Activated naive CD8-positive, alpha-beta T cell treated with anti-CD3 and anti-CD28 coated beads for 36 hours (primary cell): ENCODE data around the gene WDR83. TPM values are rescaled to one million over a fixed set of nuclear protein-coding genes. Genes with fewer than 3 reads are reported as not detected.
"Not testable (repeated sequence)": the region's sequence is repeated elsewhere in the genome, so short reads cannot be mapped to it uniquely, and the experiment has no call there.

Experiments
- DNase-seq: peaks from one replicate; pipeline ENCODE4 v3.0.0; 2021
- H3K27ac Mint-ChIP-seq: one replicate; pipeline ENCODE4 v1.8.0; 2022; ENCODE audit warnings: mild to moderate bottlenecking, moderate library complexity, mixed read lengths
- H3K27me3 Mint-ChIP-seq: one replicate; pipeline ENCODE4 v1.8.0; 2022; ENCODE audit warnings: mild to moderate bottlenecking, mixed read lengths
- H3K36me3 Mint-ChIP-seq: one replicate; pipeline ENCODE4 v1.8.0; 2021; ENCODE audit warnings: mild to moderate bottlenecking, mixed read lengths
- H3K4me1 Mint-ChIP-seq: one replicate; pipeline ENCODE4 v1.8.0; 2021; ENCODE audit warnings: mixed read lengths
- H3K4me3 Mint-ChIP-seq: one replicate; pipeline ENCODE4 v1.8.0; 2022; ENCODE audit warnings: mild to moderate bottlenecking, moderate library complexity, mixed read lengths
- H3K9me3 Mint-ChIP-seq: one replicate; pipeline ENCODE4 v1.8.0; 2022; ENCODE audit warnings: mixed read lengths
- total RNA-seq, 2 experiments: library from RNA; stranded (reverse); gene quantifications; one replicate each; pipeline ENCODE4 v1.2.3, GENCODE V29; 2021

The WDR83 gene, protein sequence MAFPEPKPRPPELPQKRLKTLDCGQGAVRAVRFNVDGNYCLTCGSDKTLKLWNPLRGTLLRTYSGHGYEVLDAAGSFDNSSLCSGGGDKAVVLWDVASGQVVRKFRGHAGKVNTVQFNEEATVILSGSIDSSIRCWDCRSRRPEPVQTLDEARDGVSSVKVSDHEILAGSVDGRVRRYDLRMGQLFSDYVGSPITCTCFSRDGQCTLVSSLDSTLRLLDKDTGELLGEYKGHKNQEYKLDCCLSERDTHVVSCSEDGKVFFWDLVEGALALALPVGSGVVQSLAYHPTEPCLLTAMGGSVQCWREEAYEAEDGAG
- total RNA-seq, result 10 to 100 TPM; 25.7 to 26.8 TPM

DNA sequence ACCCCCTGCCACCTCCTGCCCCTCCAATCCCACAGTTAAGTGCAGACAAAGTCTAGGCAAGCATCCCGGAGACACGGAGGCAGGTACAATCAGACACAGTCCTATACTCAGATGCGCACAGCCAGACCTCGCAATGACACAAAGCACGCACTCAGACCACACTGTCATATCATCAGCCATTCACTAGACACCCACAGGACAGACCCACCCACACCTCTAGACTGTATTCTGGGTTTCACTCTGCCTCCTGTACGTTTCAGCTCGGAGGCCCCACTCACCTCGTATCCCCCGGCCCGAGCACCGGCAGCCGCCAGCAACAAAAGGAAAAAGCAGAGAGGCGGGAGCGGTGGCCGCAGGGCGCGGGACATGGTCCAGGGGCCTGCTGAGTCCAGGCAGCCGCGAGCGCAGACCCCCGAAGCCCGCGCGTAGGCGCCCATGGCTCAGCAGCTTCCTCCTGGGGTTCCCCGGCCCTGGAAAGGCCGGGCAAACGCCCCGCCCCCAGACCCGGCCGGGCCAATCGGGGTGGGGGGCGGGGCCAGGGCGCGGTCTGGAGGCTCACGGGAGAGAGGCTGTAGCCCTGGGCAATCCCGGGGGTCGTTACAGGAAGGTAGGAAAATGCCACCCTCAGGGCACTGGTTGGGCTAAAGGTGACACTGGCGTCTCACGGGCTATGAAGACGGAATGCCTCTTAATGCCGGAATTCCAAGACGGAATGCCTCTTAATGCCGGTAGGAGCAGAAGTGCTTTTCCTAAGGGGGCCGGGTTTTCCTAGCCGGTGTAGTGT, at the start of gene WDR83, which contains the start of gene MAN2B1:
TSS of gene WDR83 (plus strand) at position 543 of the 784 bp plus-strand sequence. CDS start 2,984 bp downstream, outside the sequence.
TSS of gene MAN2B1 (minus strand) at position 478 of the 784 bp plus-strand sequence. CDS start at position 437, 41 bp downstream.
- peak; percentile 89 for DNase-seq
- Mint-ChIP-seq H3K4me3 (peak within 1 kb of the TSS; percentile 89), H3K27me3 (no peaks in the 10 kb centered on the region), H3K4me1 (peaks cover 23% of the 10 kb centered on the region), H3K9me3 (no peaks in the 10 kb centered on the region), H3K36me3 (peaks cover 44% of the 10 kb centered on the region), H3K27ac (peak within 1 kb of the TSS; percentile 89)

DNA sequence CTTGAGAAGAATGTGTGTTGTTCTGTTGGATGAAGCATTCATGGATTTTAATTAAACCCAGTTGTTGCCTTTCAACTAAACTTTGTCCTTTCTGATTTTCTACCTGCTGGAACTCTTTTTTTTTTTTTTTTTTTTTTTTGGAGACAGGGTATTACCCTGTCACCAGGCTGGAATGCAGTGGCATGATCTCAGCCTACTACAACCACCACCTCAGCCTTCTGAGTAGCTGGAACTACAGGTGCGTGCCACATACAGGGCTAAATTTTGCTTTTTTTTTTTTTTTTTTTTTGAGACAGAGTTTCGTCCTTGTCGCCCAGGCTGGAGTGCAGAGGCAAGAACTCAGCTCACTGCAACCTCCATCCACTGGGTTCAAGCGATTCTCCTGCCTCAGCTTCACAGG, 49.0 kb upstream of the WDR83 start:
- Mint-ChIP-seq H3K4me3 (no peak overlapping the region), H3K36me3 (peaks cover 31% of the 10 kb centered on the region), H3K27ac (no peak overlapping the region), H3K9me3 (no peaks in the 10 kb centered on the region), H3K4me1 (peaks cover 34% of the 10 kb centered on the region), H3K27me3 (no peaks in the 10 kb centered on the region)
- DNase-seq, result no peak

DNA sequence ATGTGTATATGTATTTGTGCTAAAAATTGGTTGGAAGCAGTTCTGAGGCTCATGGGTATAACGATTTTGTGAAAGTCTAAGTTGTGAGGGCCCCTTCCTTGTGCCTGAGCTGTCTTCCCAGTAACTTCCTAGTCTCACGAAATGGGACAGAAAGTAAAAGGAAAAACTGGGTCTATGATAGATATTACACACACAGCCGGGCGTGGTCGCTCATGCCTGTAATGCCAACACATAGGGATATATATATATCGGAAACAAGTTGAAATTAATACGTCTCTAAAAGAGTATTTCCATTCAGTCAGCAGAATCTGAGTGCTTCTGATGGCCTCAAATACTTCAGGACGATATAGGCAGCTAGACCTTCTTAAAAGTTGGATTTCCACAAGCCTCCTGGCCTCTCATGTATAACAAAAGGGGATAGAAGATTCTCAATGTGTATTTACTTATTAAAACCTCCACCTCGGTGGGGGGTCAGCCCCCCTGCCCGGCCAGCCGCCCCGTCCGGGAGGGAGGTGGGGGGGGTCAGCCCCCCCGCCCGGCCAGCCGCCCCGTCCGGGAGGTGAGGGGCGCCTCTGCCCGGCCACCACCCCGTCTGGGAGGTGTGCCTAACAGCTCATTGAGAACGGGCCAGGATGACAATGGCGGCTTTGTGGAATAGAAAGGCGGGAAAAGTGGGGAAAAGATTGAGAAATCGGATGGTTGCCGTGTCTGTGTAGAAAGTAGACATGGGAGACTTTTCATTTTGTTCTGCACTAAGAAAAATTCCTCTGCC, 45.2 kb upstream of the WDR83 start:
- not testable (repeated sequence) for H3K27me3 Mint-ChIP-seq, H3K27ac Mint-ChIP-seq
- H3K36me3 Mint-ChIP-seq, result peaks cover 17% of the 10 kb centered on the region

DNA sequence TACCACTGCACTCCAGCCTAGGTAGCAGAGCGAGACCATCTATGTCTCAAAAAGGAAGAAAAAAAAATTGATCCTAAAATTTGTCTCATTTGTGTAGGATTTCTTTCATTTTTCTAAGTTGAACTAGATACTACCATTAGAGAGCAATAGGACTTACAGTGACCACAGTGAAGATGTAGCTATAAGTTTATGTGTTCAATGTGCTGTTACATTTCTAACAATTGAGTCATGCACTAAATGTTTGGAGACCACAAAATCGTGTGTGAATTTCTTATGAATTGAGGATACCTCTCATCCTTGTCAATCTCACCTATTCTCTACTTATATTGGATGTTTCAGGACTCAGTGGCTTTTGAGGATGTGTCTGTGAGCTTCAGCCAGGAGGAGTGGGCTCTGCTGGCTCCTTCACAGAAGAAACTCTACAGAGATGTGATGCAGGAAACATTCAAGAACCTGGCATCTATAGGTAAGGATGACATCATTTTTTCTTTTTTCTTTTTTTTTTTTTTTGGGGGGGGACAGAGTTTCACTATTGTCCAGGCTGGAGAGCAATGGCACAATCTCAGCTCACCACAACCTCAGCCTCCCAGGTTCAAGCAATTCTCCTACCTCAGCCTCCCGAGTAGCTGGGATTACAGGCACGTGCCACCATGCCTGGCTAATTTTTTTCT, 43.1 kb upstream of the WDR83 start:
- Mint-ChIP-seq H3K27me3 (no peaks in the 10 kb centered on the region), H3K9me3 (peaks cover 13% of the 10 kb centered on the region), H3K36me3 (peaks cover 34% of the 10 kb centered on the region), H3K4me1 (peaks cover 7% of the 10 kb centered on the region), H3K4me3 (no peak overlapping the region), H3K27ac (no peak overlapping the region)
- no peak for DNase-seq

More for the DNA sequence above, 45.2 kb upstream of the WDR83 start:
- H3K4me1 Mint-ChIP-seq, result peaks cover 11% of the 10 kb centered on the region
- H3K4me3 Mint-ChIP-seq, DNase-seq, H3K9me3 Mint-ChIP-seq: not testable (repeated sequence)

DNA sequence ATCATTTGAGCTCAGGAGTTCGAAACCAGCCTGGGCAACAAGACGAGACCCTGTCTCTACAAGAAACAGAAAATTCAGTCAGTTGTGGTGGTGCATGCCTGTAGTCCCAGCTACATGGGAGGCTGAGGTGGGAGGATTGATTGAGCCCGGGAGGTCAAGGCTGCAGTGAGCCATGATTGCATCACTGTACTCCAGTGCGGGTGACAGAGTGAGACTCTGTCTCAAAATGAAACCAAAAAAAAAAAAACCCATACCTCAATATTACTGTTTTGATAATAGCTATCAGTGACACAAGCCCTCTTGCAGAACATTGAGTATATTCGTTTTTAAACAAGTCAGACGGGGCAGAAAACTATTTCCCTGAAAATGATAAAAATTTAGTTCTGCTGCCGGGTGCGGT, 39.6 kb upstream of the WDR83 start:
- H3K36me3 Mint-ChIP-seq, result peaks cover 63% of the 10 kb centered on the region
- no peak overlapping the region for H3K27ac Mint-ChIP-seq
- H3K27me3 Mint-ChIP-seq, result no peaks in the 10 kb centered on the region
- no peak for DNase-seq
- peaks cover 6% of the 10 kb centered on the region for H3K4me1 Mint-ChIP-seq
- H3K4me3 Mint-ChIP-seq, result no peak overlapping the region
- peaks cover 23% of the 10 kb centered on the region for H3K9me3 Mint-ChIP-seq

DNA sequence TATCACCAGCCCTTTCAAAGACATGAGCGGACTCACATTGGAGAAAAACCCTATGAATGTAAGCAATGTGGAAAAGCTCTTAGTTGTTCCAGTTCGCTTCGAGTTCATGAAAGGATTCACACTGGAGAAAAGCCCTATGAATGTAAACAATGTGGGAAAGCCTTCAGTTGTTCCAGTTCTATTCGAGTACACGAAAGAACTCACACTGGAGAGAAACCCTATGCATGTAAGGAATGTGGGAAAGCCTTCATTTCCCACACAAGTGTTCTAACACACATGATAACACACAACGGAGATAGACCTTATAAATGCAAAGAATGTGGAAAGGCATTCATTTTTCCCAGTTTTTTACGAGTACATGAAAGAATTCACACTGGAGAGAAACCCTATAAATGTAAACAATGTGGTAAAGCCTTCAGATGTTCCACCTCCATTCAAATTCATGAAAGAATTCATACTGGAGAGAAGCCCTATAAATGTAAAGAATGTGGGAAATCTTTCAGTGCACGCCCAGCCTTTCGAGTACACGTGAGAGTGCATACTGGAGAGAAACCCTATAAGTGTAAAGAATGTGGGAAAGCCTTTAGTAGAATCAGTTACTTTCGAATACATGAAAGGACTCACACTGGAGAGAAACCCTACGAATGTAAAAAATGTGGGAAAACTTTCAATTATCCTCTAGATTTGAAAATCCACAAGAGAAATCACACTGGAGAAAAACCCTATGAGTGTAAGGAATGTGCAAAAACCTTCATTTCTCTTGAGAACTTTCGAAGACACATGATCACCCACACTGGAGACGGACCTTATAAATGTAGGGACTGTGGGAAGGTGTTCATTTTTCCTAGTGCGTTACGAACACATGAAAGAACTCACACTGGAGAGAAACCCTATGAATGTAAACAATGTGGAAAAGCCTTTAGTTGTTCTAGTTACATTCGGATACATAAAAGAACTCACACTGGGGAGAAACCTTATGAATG, 38.3 kb upstream of the WDR83 start:
- DNase-seq, result no peak
- Mint-ChIP-seq H3K9me3 (peaks cover 23% of the 10 kb centered on the region), H3K36me3 (peaks cover 66% of the 10 kb centered on the region), H3K4me1 (peaks cover 6% of the 10 kb centered on the region), H3K27ac (no peak overlapping the region), H3K4me3 (no peak overlapping the region), H3K27me3 (no peaks in the 10 kb centered on the region)

DNA sequence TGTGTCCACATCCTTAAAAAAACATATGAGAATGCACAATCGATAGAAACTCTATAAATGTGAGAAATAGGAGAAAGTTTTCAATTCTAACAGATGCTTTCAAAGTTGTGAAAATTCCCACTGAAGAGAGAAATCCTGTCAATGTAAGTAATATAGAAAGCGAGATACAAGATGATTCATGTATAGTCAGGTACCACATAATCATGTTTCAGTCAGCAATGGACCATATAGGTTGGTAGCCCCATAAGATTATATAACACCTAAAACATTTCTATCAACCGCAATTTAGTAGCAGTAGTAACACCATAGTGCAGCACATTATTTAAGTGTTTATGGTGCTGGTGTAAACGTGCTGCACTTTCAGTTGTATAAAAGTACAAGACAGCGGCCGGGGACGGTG, 37.4 kb upstream of the WDR83 start:
- Mint-ChIP-seq H3K4me1 (peaks cover 4% of the 10 kb centered on the region), H3K4me3 (no peak overlapping the region), H3K36me3 (peaks cover 71% of the 10 kb centered on the region), H3K27me3 (no peaks in the 10 kb centered on the region), H3K27ac (no peak overlapping the region), H3K9me3 (peaks cover 23% of the 10 kb centered on the region)
- DNase-seq, result no peak

DNA sequence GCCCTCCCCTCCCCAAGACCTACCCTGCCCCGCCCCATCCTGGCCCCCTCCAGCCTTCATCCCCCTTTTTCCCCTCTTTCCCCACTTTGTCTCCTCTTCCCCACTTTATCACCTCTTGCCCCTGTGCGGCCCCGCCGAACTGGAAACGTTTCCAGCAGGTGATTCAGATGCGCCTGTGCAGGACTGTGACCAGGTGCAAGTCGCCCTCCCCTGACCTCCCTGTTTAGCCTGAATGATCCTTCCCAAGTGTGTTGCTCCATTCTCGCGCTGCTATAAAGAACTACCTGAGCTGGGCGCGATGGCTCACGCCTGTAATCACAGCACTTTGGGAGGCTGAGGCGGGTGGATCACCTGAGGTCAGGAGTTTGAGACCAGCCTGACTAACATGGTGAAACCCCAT, 30.0 kb upstream of the WDR83 start:
- Mint-ChIP-seq H3K4me3 (no peak overlapping the region), H3K9me3 (no peaks in the 10 kb centered on the region), H3K27me3 (no peaks in the 10 kb centered on the region), H3K36me3 (peaks cover 27% of the 10 kb centered on the region), H3K4me1 (peaks cover 16% of the 10 kb centered on the region), H3K27ac (no peak overlapping the region)
- DNase-seq, result no peak

DNA sequence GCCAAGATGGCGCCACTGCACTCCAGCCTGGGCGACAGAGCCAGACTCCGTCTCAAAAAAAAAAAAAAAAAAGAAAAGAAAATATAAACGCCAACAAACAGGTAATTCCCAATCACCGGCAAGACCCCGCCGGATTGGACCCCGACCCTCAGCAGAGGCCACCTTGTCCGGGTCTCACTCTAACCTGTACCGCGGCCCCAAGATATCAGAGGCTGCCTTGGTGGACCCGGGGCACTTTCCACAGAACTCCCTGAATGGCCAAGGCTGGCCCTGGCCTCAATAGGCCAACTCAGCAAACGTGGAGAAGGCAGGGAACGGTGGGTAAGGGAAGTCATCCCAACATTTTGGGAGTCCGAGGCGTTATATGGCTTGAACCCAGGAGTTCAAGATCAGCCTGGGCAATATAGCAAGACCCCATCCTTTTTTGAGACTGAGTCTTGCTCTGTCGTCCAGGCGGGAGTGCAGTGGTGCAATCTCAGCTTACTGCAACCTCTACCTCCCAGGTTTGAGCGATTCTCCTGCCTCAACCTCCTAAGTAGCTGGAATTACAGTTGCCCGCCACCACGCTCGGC, 27.9 kb upstream of the WDR83 start:
- peaks cover 16% of the 10 kb centered on the region for H3K4me1 Mint-ChIP-seq
- H3K36me3 Mint-ChIP-seq, result peaks cover 20% of the 10 kb centered on the region
- no peak overlapping the region for H3K4me3 Mint-ChIP-seq
- H3K27ac Mint-ChIP-seq, result no peak overlapping the region
- H3K9me3 Mint-ChIP-seq, result no peaks in the 10 kb centered on the region
- no peaks in the 10 kb centered on the region for H3K27me3 Mint-ChIP-seq
- no peak for DNase-seq

DNA sequence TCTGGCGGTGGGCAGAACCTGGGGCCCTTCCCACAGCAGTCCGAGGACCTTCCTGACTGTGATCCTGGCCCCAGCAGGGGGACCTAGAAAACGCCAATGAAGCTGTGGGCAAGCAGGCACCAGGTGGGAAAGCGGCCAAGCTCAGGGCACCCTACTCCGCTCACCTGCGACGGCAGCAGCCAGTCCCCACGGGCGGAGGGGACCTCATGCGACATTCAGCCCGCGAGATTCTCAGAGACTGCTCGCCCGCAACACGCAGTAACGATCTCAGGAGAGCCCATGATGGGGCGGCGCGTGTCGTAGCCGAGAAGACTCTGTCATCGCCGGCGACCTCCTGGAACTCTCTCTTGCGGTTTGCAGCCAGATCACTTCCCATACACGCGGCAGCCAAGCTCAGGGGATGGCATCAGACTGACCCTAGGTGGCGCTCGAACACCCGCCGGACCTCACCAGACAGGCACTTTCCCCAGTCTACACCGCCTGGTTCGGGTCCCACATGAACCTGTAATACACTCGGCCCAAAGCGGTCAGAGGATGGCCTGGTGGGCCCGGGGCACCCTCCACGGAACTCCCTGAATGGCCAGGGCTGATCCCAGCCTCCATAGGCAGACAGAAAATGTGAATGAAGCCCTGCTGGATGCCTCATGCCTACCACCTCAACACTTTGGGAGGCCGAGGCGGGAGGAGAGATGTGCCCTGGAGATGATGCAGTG, 26.6 kb upstream of the WDR83 start:
- peak overlapping the region; percentile 76 for H3K4me3 Mint-ChIP-seq
- H3K27me3 Mint-ChIP-seq, result no peaks in the 10 kb centered on the region
- peak; percentile 90 for DNase-seq
- H3K4me1 Mint-ChIP-seq, result peaks cover 16% of the 10 kb centered on the region
- peak overlapping the region; percentile 90 for H3K27ac Mint-ChIP-seq
- no peaks in the 10 kb centered on the region for H3K9me3 Mint-ChIP-seq
- peaks cover 19% of the 10 kb centered on the region for H3K36me3 Mint-ChIP-seq

DNA sequence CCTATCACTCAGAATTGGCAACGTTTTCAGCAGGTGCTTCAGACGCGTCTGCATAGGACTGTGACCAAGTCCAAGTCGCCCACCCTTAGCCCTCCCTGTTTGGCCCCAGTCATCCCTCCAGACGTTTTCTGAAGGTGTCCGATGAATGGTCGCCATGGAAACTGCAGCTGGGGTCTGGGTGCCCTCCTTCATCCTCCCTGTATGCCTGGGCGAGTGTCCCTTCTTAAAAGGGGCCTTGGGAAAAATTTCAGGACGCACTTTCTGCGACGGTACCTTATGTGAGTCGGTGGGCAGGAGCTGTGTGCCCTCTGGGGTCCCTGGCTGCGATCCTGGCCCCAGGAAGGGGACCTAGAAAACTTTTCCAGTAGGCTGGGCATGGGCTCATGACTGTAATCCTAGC, 25.2 kb upstream of the WDR83 start:
- Mint-ChIP-seq H3K9me3 (no peaks in the 10 kb centered on the region), H3K36me3 (peaks cover 16% of the 10 kb centered on the region), H3K27ac (no peak overlapping the region), H3K27me3 (no peaks in the 10 kb centered on the region), H3K4me1 (peaks cover 13% of the 10 kb centered on the region), H3K4me3 (no peak overlapping the region)
- no peak for DNase-seq

DNA sequence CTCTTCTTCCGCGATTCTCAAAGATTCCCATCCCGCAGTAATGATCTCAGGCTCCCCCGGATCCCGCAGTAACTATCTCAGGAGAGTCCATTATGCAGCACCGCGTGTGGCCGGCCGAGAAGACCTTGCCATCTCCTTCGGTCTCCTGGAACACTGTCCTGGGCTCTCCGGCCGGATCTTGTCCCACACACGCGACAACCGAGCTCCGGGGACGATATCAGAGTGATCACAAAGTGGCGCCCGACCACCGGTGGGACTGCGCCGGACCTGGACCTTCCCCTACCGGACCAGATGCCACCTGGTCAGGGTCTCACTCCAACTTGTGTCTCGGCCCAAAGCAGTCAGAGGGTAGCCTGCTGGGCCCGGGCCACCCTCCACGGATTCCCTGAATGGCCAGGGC, 24.1 kb upstream of the WDR83 start:
- no peaks in the 10 kb centered on the region for H3K27me3 Mint-ChIP-seq
- peaks cover 15% of the 10 kb centered on the region for H3K36me3 Mint-ChIP-seq
- no peaks in the 10 kb centered on the region for H3K9me3 Mint-ChIP-seq
- no peak overlapping the region for H3K4me3 Mint-ChIP-seq
- DNase-seq, result no peak
- peaks cover 8% of the 10 kb centered on the region for H3K4me1 Mint-ChIP-seq
- H3K27ac Mint-ChIP-seq, result no peak overlapping the region

DNA sequence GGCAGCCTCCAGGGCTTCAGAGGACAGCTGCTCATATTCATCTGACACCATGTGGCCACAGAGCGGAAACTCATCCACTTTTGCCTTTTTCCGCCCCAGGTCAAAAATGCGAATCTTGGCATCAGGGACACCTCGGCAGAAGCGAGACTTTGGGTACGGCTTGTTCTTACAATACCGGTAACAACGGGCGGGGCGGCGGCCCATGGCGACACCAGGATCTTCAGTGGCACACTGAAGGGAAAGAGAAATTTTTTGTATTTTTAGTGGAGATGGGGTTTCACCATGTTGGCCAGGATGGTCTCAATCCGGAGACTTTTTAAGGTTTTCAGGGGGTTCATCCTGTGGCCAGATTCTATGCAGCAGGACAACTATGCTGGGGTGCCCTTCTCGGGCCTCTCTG, 22.9 kb upstream of the WDR83 start:
- not testable (repeated sequence) for H3K27me3 Mint-ChIP-seq, DNase-seq, H3K9me3 Mint-ChIP-seq, H3K4me3 Mint-ChIP-seq
- H3K4me1 Mint-ChIP-seq, result peaks cover 11% of the 10 kb centered on the region
- peak overlapping the region; percentile 45 for H3K27ac Mint-ChIP-seq
- peaks cover 21% of the 10 kb centered on the region for H3K36me3 Mint-ChIP-seq
